ENCODE data around the gene SKAP1. TPM values are rescaled to one million over a fixed set of nuclear protein-coding genes. Genes with fewer than 3 reads are reported as not detected.

The SKAP1 gene
- total and polyA plus RNA-seq, 12 donors, result 3.2 to 117 (median 10.7) TPM

DNA sequence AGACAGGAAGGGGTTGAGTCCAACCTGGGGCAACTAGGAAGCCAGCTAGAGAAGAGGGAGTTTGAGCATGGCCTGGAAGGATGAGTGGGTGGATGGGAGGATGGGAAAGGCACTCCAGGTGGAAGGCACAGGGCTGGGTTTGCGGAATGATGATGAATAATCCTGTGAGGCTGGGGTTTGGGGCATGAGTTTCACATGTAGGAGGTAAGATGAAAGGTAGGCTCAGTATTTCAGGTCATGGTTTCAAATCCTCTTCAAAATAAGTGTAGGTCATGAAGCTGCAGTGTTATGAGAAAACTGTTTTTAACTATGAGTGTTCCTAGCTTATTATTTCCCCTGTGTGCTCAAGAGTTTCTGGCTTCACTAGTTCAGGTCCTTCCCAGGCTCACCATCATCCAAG is 130.3 kb downstream of the SKAP1 start:
- TF ChIP-seq POLR2A (IDR thresholded peaks at IDR 0.05), result no peak
- TF ChIP-seq, protein P1, sequence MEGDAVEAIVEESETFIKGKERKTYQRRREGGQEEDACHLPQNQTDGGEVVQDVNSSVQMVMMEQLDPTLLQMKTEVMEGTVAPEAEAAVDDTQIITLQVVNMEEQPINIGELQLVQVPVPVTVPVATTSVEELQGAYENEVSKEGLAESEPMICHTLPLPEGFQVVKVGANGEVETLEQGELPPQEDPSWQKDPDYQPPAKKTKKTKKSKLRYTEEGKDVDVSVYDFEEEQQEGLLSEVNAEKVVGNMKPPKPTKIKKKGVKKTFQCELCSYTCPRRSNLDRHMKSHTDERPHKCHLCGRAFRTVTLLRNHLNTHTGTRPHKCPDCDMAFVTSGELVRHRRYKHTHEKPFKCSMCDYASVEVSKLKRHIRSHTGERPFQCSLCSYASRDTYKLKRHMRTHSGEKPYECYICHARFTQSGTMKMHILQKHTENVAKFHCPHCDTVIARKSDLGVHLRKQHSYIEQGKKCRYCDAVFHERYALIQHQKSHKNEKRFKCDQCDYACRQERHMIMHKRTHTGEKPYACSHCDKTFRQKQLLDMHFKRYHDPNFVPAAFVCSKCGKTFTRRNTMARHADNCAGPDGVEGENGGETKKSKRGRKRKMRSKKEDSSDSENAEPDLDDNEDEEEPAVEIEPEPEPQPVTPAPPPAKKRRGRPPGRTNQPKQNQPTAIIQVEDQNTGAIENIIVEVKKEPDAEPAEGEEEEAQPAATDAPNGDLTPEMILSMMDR (IDR thresholded peaks at IDR 0.05), result no peak
- Histone ChIP-seq H3K4me1 (replicated peaks in 1 of 2) (no peaks in the 10 kb centered on the region), H3K9me3 (replicated peaks in 1 of 3) (no peaks in the 10 kb centered on the region), H3K36me3 (replicated peaks in 1 of 2) (no peaks in the 10 kb centered on the region), H3K27ac (no peak overlapping the region), H3K27me3 (no peaks in the 10 kb centered on the region), H3K4me3 (no peak overlapping the region)
- intact Hi-C loops (cut with DNase I), result no loop called here
- no peak for DNase-seq
- WGBS, 4 donors, result 89 to 100% (median 93%) methylated on average over 1 of the region's 1 CpG

DNA sequence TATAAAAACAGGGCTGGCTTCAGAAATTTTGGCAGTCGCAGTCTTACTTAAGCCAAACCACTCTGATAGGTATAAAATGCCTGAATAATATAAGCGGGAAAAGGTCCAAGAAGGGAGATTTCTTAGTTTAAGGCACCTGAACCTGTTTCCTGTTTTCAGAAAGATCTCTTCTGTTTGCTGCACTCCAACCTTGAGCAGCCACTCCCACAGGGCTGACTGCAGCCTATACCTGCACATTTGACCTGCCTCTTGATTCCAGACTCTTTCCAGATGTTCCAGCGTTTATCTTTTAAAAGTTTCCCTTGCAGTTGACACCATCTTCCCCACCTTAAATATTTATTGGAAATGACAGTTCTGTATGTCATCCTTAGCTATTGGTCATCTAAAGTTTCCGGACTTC is 132.2 kb downstream of the SKAP1 start:
- intact Hi-C loops (cut with DNase I), result no loop called here
- no peak for DNase-seq
- Histone ChIP-seq H3K4me3 (no peak overlapping the region), H3K27ac (no peak overlapping the region), H3K36me3 (replicated peaks in 1 of 2) (no peaks in the 10 kb centered on the region), H3K4me1 (replicated peaks in 1 of 2) (no peaks in the 10 kb centered on the region), H3K27me3 (peaks cover 5% of the 10 kb centered on the region), H3K9me3 (replicated peaks in 1 of 3) (no peaks in the 10 kb centered on the region)
- TF ChIP-seq, protein P1 (IDR thresholded peaks at IDR 0.05), result no peak
- TF ChIP-seq POLR2A (IDR thresholded peaks at IDR 0.05), result no peak
- WGBS, 4 donors, result 78 to 89% (median 83%) methylated on average over 4 of the region's 4 CpGs

DNA sequence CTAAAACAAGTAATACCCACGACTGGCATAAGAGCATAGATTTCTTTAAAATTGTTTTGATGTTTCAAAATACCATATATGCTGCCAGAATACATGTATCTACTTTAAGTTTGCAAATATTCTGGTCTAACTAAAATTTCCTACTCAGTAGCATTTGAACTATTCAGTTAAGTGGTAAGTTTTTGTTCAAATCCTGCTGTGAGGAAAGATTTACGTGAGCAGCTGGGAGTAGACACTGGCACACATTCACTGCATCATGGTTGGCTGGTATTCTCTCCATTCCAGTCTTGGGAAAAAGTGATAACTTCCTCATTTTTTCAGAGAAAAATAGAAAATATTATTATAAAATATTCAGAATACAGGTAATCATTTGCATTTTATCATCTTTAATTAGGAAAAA is 133.6 kb downstream of the SKAP1 start:
- intact Hi-C loops (cut with DNase I), result no loop called here
- TF ChIP-seq POLR2A (IDR thresholded peaks at IDR 0.05), result no peak
- TF ChIP-seq, protein P1 (IDR thresholded peaks at IDR 0.05), result no peak
- H3K36me3 ChIP-seq (replicated peaks in 1 of 2), result no peaks in the 10 kb centered on the region
- H3K27me3 ChIP-seq, result peaks cover 5% of the 10 kb centered on the region
- no peaks in the 10 kb centered on the region for H3K9me3 ChIP-seq (replicated peaks in 1 of 3)
- WGBS, 4 donors, result 79 to 97% (median 94%) methylated on average over 2 of the region's 2 CpGs
- no peak for DNase-seq
- H3K4me1 ChIP-seq (replicated peaks in 1 of 2), result no peaks in the 10 kb centered on the region
- no peak overlapping the region for H3K4me3 ChIP-seq
- no peak overlapping the region for H3K27ac ChIP-seq

DNA sequence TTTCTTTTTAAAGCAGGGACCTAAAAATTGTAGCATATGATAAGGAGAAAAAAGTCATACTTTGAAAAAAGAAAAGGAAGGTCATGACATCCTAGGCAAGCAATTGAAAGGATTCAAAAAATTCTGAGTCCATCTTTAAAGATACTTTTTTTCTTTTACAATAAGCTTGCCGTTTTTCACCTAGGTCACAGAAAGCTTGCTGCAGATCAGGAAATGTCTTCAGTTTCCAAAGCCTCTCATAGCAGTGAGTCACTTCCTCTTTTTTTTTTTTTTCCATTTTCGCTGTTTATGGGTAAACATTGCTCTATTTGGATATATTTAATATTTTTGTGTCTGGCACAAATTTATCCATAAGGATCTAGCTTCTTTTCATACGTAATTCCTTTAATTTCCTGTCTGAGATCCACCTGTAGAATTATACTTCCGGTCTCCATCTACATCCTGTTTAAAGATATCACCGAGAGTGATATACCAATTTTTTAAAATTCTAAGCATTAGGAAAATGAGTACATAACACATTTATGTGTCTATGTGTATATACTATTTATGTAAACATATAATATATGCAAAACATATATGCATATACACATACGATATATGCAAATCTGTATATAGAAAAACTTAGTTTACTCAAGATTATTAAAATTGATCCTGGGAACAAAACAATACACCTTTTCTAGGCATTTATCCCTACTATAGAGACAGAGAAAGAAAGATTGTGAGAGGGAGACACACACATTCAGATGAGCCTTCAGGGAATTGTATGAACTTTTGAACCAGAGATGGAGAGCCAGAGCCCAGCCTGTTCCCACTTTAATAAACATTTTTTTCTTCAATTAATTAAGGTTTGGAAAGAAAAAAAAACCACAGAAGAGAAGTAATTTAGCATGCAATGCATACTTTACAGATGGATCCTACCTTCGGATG is 134.4 kb downstream of the SKAP1 start:
- Histone ChIP-seq H3K36me3 (replicated peaks in 1 of 2) (no peaks in the 10 kb centered on the region), H3K27ac (peak overlapping the region in 1 of 5 donors; percentile 43), H3K27me3 (peaks cover 5% of the 10 kb centered on the region), H3K4me1 (replicated peaks in 1 of 2) (no peaks in the 10 kb centered on the region), H3K9me3 (replicated peaks in 1 of 3) (no peaks in the 10 kb centered on the region), H3K4me3 (peak overlapping the region in 1 of 4 donors; percentile 31)
- TF ChIP-seq POLR2A (IDR thresholded peaks at IDR 0.05), result no peak
- TF ChIP-seq, protein P1 (IDR thresholded peaks at IDR 0.05), result no peak
- no peak for DNase-seq
- intact Hi-C loops (cut with DNase I), result no loop called here
- 56 to 62% (median 57%) methylated on average over 7 of the region's 7 CpGs for WGBS, 4 donors
